Prostate gland (tissue), 2 donors: Measurements from ENCODE around the gene GIPR.
"Not testable (repeated sequence)": the region's sequence is repeated elsewhere in the genome, so short reads cannot be mapped to it uniquely, and the experiment has no call there.

Experiments used
- POLR2A ChIP-seq: fragments of 450-650 bp; IDR thresholded peaks from one replicate; pipeline ENCODE4 v1.6.1; 2016; ENCODE audit warnings: antibody characterized with exemption, mild to moderate bottlenecking
- POLR2AphosphoS5 ChIP-seq: sonication (generic); formaldehyde crosslinking; IDR thresholded peaks from one replicate; pipeline ENCODE4 v1.6.1; 2017; ENCODE audit warnings: antibody characterized with exemption
- TF ChIP-seq, protein P1 (sequence below), 4 experiments: fragments of 200-600 bp in 2 of 4; fragments of 450-650 bp in 2 of 4; sonication (generic) in 2 of 4; IDR thresholded peaks; 1 replicate in 3 of 4; 2 replicates in 1 of 4; pipeline ENCODE4 v1.5.1; 2016 to 2019; ENCODE audit warnings: antibody characterized with exemption in 4 of 4, mild to moderate bottlenecking in 2 of 4, moderate library complexity in 2 of 4

- TF ChIP-seq, protein P1, sequence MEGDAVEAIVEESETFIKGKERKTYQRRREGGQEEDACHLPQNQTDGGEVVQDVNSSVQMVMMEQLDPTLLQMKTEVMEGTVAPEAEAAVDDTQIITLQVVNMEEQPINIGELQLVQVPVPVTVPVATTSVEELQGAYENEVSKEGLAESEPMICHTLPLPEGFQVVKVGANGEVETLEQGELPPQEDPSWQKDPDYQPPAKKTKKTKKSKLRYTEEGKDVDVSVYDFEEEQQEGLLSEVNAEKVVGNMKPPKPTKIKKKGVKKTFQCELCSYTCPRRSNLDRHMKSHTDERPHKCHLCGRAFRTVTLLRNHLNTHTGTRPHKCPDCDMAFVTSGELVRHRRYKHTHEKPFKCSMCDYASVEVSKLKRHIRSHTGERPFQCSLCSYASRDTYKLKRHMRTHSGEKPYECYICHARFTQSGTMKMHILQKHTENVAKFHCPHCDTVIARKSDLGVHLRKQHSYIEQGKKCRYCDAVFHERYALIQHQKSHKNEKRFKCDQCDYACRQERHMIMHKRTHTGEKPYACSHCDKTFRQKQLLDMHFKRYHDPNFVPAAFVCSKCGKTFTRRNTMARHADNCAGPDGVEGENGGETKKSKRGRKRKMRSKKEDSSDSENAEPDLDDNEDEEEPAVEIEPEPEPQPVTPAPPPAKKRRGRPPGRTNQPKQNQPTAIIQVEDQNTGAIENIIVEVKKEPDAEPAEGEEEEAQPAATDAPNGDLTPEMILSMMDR (IDR thresholded peaks at IDR 0.05): not testable (repeated sequence)
- TF ChIP-seq POLR2A, POLR2AphosphoS5: not testable (repeated sequence)
Observed at GRCh38 chr19:45685045-45685444, 17.0 kb downstream of the GIPR start.
